ENCODE data around the gene ARID3A.

The ARID3A gene

GRCh38 chr19:990119-990571 is 64.3 kb downstream of the ARID3A start:
- DNase-seq (ENCODE audit: low spot score): no peak

- no peak for DNase-seq (ENCODE audit: low spot score)
These were observed 64.9 kb downstream of the ARID3A start for GRCh38 chr19:990746-991145.

- DNase-seq (ENCODE audit: low spot score): no peak
These were observed 65.5 kb downstream of the ARID3A start for GRCh38 chr19:991174-991931.

GRCh38 chr19:991932-992669 is 66.3 kb downstream of the ARID3A start:
- DNase-seq (ENCODE audit: low spot score): no peak

- DNase-seq (ENCODE audit: low spot score): no peak
These were observed 66.8 kb downstream of the ARID3A start for GRCh38 chr19:992670-993055.

- DNase-seq (ENCODE audit: low spot score): no peak
These were observed 67.6 kb downstream of the ARID3A start for GRCh38 chr19:993361-993830.

- DNase-seq (ENCODE audit: low spot score): no peak
These were observed 68.1 kb downstream of the ARID3A start for GRCh38 chr19:993831-994393.

GRCh38 chr19:994516-994915 is 68.7 kb downstream of the ARID3A start:
- no peak for DNase-seq (ENCODE audit: low spot score)

- no peak for DNase-seq (ENCODE audit: low spot score)
These were observed 69.4 kb downstream of the ARID3A start for GRCh38 chr19:995051-995827.

GRCh38 chr19:996051-996838 is 70.4 kb downstream of the ARID3A start:
- DNase-seq (ENCODE audit: low spot score): peak; percentile 66

GRCh38 chr19:998064-998463 is 72.2 kb downstream of the ARID3A start:
- DNase-seq (ENCODE audit: low spot score): no peak

- no peak for DNase-seq (ENCODE audit: low spot score)
These were observed 73.5 kb downstream of the ARID3A start for GRCh38 chr19:999379-999719.

- DNase-seq (ENCODE audit: low spot score): peak; percentile 60
These were observed 74.3 kb downstream of the ARID3A start, which contains the start of gene GRIN3B for GRCh38 chr19:1000095-1000494. Gene GRIN3B, plus strand, starts transcription at chr19:1000419. Its CDS starts 19 bp downstream, at chr19:1000438.

- no peak for DNase-seq (ENCODE audit: low spot score)
These were observed 75.0 kb downstream of the ARID3A start for GRCh38 chr19:1000591-1001537.

GRCh38 chr19:1001538-1002166 is 75.8 kb downstream of the ARID3A start:
- DNase-seq (ENCODE audit: low spot score): peak; percentile 66

GRCh38 chr19:1002600-1002999 is 76.8 kb downstream of the ARID3A start:
- DNase-seq (ENCODE audit: low spot score): no peak

- DNase-seq (ENCODE audit: low spot score): no peak
These were observed 77.4 kb downstream of the ARID3A start for GRCh38 chr19:1003283-1003682.

- DNase-seq (ENCODE audit: low spot score): no peak
These were observed 78.5 kb downstream of the ARID3A start for GRCh38 chr19:1004204-1004802.

All from CD4-positive, alpha-beta T cell treated with Interleukin-15 for 4 hours (primary cell).